ENCODE data around the gene SERINC5.
A peak's percentile ranks its signal among the peaks of the same experiment; 100 is the strongest.

SERINC5 gene

DNA sequence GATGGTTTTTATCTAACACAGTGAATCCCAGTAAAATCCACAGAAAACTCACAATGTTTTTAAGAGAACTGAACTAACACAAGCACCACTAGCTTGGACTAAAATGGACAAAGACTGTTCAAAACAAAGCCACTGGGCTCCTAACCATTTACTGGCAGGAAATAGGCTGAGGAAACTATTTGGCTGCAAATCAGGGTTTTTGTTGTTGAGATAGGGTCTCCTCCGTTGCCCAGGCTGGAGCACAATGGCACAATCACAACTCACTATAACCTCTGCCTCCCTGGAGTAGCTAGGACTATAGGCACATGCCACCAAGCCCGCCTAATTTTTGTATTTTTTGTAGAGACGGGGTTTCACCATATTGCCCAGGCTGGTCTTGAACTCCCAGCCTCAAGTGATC, 121.0 kb downstream of the SERINC5 start:
- TF ChIP-seq, protein P1, sequence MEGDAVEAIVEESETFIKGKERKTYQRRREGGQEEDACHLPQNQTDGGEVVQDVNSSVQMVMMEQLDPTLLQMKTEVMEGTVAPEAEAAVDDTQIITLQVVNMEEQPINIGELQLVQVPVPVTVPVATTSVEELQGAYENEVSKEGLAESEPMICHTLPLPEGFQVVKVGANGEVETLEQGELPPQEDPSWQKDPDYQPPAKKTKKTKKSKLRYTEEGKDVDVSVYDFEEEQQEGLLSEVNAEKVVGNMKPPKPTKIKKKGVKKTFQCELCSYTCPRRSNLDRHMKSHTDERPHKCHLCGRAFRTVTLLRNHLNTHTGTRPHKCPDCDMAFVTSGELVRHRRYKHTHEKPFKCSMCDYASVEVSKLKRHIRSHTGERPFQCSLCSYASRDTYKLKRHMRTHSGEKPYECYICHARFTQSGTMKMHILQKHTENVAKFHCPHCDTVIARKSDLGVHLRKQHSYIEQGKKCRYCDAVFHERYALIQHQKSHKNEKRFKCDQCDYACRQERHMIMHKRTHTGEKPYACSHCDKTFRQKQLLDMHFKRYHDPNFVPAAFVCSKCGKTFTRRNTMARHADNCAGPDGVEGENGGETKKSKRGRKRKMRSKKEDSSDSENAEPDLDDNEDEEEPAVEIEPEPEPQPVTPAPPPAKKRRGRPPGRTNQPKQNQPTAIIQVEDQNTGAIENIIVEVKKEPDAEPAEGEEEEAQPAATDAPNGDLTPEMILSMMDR (IDR thresholded peaks at IDR 0.05; ENCODE audit: low read length, missing control alignments), result no peak
- peak; percentile 30 for DNase-seq (ENCODE audit: low read depth)
- no peak overlapping the region for H3K4me3 ChIP-seq (replicated peaks; ENCODE audit: low read depth, low read length)

DNA sequence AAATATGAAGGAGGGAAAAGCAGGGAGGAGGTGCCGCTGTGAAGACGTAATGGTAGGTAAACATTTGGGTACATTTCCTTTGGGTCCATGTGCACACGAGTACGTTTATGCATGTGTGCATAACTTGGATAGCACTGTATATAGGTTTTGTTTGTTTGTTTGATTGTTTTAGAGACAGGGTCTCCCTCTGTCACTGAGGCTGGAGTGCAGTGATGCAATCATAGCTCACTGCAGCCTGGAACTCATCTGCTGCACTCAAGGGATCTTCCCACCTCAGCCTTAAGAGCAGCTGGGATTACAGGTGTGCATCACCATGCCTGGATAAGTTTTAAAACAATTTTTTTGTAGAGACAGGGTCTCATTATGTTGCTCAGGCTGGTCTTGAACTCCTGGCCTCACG, 126.7 kb downstream of the SERINC5 start:
- no peak overlapping the region for H3K4me3 ChIP-seq (replicated peaks; ENCODE audit: low read depth, low read length)
- DNase-seq (ENCODE audit: low read depth), result no peak
- TF ChIP-seq, protein P1 (IDR thresholded peaks at IDR 0.05; ENCODE audit: low read length, missing control alignments), result no peak

DNA sequence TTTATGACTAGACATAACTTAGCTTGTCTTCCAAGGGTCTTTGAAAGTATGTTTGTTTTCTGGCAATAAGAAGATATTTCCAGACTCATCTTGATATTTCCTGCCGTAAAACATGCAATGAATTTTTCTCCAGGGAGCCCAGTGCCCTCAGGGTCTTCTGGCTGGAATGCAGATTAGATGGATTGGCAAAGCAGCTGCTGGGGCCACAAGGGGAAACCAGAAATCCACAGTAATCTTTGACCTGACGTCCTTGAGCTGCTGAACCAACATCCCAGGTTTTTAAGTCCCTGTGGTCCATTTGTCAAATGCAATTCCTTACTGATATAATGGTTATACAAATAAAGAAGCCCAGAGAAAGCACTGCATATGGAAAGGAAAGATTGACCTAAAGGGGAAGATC, 127.7 kb downstream of the SERINC5 start:
- no peak overlapping the region for H3K4me3 ChIP-seq (replicated peaks; ENCODE audit: low read depth, low read length)

DNA sequence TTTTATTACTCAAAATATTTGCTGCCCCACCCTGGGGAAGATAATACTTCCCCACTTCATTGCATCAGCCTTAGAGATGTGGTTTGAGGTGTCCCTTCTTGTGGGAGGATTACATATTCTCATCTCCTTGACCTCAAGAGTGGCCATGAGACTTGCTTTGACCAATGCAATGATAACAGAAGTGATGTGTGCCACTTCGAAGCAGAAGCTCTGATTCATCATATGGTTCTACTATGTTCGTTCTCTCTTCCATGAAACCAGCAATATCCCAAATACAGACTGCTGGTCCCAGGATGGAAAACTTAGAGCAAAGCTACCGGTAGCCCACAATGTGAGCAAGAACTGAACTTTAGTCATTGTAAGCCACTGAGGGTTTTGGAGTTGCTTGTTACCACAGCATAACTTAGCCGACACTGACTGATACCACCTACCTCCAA, 128.7 kb downstream of the SERINC5 start:
- TF ChIP-seq, protein P1 (IDR thresholded peaks at IDR 0.05; ENCODE audit: low read length, missing control alignments), result no peak
- DNase-seq (ENCODE audit: low read depth), result no peak
- H3K4me3 ChIP-seq (replicated peaks; ENCODE audit: low read depth, low read length), result no peak overlapping the region

More for the DNA sequence above, 127.7 kb downstream of the SERINC5 start:
- no peak for DNase-seq (ENCODE audit: low read depth)
- TF ChIP-seq, protein P1 (IDR thresholded peaks at IDR 0.05; ENCODE audit: low read length, missing control alignments), result no peak

DNA sequence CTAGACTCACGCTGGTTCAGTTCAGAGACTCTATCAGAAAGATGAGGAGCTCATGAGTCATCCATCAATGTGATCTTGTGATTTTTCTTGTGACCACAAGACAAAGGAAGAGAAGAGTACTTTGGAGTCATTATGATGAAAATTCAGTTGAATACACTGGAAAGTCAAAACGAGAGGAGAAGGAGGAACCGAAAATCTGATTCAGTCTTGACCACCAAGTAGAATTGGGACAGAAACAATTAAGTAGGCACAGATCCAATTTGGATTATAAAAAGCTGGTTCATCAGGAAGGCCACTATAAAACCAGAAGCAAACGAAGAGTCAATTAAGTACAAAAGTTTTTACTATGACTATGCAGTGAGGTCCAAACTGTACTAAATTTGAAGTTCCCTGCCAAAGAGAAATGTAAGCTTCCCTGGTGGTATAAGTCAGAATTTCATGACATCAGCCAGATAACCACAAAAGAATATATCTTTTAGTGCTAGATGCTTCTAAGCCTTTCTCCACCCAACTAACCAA, 129.8 kb downstream of the SERINC5 start:
- no peak overlapping the region for H3K4me3 ChIP-seq (replicated peaks; ENCODE audit: low read depth, low read length)
- TF ChIP-seq, protein P1 (IDR thresholded peaks at IDR 0.05; ENCODE audit: low read length, missing control alignments), result no peak
- DNase-seq (ENCODE audit: low read depth), result peak; percentile 45

DNA sequence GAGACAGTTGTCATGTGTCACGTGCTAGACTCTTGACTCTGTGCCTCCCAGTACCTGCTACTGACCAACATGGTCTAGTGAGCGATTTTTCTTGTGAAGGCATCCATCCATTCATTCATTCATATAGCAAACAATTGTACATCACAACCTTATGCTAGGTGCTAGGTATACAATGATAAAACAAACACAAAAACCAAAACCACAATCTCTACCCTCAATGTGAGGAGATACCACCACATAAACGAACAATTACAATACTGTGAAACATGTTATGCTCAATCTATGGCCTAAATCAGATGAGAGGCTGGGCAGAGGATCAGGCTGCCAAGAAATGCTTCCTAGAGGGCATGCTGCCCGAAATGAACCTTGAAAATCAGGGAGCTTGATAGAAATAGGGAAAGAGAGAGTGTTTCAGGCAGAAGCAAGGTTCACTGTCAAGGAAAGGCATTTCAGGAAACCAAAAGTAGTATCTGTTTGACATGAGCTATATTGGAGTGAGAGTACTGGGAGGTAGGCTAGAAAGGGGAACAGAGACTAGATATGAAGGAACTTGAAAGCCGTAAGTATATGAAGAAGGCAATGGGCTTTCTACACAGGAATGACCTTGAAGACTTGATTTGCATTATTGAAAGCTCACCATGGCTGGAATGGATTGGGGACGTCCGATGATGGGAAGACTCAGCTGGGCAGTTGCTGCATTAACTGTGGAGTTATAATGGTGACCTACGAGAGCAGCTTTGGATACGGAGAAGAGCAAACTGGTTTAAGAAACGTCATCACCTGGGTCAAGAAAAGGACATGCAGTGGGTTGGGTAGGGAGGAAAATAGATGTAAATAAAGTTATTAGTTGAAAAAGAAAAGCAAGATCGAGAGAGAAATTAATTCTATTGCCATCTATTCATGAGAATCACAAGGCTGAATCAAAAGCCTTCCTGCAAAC, 130.6 kb downstream of the SERINC5 start:
- DNase-seq (ENCODE audit: low read depth), result no peak
- no peak overlapping the region for H3K4me3 ChIP-seq (replicated peaks; ENCODE audit: low read depth, low read length)
- TF ChIP-seq, protein P1 (IDR thresholded peaks at IDR 0.05; ENCODE audit: low read length, missing control alignments), result no peak
